ENCODE results near the gene SPDYE18.
"Not testable (repeated sequence)": the region's sequence is repeated elsewhere in the genome, so short reads cannot be mapped to it uniquely, and the experiment has no call there.

SPDYE18 gene

GRCh38 chr7:77062557-77062956 is at the start of gene SPDYE18:
TSS of gene SPDYE18 (minus strand) at chr7:77062558. CDS start at chr7:77060512, 2,046 bp downstream.
- H3K4me3 ChIP-seq (ENCODE audit: control insufficient read depth, low read depth, low read length); DNase-seq (ENCODE audit: low read depth): not testable (repeated sequence)

GRCh38 chr7:77108362-77108761 is 46.0 kb upstream of the SPDYE18 start:
- not testable (repeated sequence) for DNase-seq (ENCODE audit: low read depth); H3K4me3 ChIP-seq (ENCODE audit: control insufficient read depth, low read depth, low read length)

GRCh38 chr7:77107659-77108058 is 45.3 kb upstream of the SPDYE18 start:
- H3K4me3 ChIP-seq (ENCODE audit: control insufficient read depth, low read depth, low read length); DNase-seq (ENCODE audit: low read depth): not testable (repeated sequence)

GRCh38 chr7:77105904-77106303 is 43.5 kb upstream of the SPDYE18 start:
- DNase-seq (ENCODE audit: low read depth) = peak; percentile 21
- not testable (repeated sequence) for H3K4me3 ChIP-seq (ENCODE audit: control insufficient read depth, low read depth, low read length)

- DNase-seq (ENCODE audit: low read depth); H3K4me3 ChIP-seq (ENCODE audit: control insufficient read depth, low read depth, low read length): not testable (repeated sequence)
Measured at GRCh38 chr7:77102671-77103070, 40.3 kb upstream of the SPDYE18 start.

GRCh38 chr7:77101187-77101586 is 38.8 kb upstream of the SPDYE18 start:
- not testable (repeated sequence) for DNase-seq (ENCODE audit: low read depth); H3K4me3 ChIP-seq (ENCODE audit: control insufficient read depth, low read depth, low read length)

GRCh38 chr7:77100501-77100900 is 38.1 kb upstream of the SPDYE18 start:
- not testable (repeated sequence) for DNase-seq (ENCODE audit: low read depth); H3K4me3 ChIP-seq (ENCODE audit: control insufficient read depth, low read depth, low read length)

GRCh38 chr7:77092301-77092700 is 29.9 kb upstream of the SPDYE18 start:
- not testable (repeated sequence) for H3K4me3 ChIP-seq (ENCODE audit: control insufficient read depth, low read depth, low read length); DNase-seq (ENCODE audit: low read depth)

- H3K4me3 ChIP-seq (ENCODE audit: control insufficient read depth, low read depth, low read length); DNase-seq (ENCODE audit: low read depth): not testable (repeated sequence)
Measured at GRCh38 chr7:77082192-77082591, 19.8 kb upstream of the SPDYE18 start.

GRCh38 chr7:77080236-77080635 is 17.9 kb upstream of the SPDYE18 start:
- not testable (repeated sequence) for H3K4me3 ChIP-seq (ENCODE audit: control insufficient read depth, low read depth, low read length); DNase-seq (ENCODE audit: low read depth)

GRCh38 chr7:77079624-77080023 is 17.3 kb upstream of the SPDYE18 start:
- not testable (repeated sequence) for H3K4me3 ChIP-seq (ENCODE audit: control insufficient read depth, low read depth, low read length); DNase-seq (ENCODE audit: low read depth)

- not testable (repeated sequence) for H3K4me3 ChIP-seq (ENCODE audit: control insufficient read depth, low read depth, low read length); DNase-seq (ENCODE audit: low read depth)
Measured at GRCh38 chr7:77079112-77079511, 16.8 kb upstream of the SPDYE18 start.

GRCh38 chr7:77077060-77077459 is 14.7 kb upstream of the SPDYE18 start:
- DNase-seq (ENCODE audit: low read depth) = not testable (repeated sequence)

GRCh38 chr7:77074786-77075396 is 12.5 kb upstream of the SPDYE18 start:
- not testable (repeated sequence) for H3K4me3 ChIP-seq (ENCODE audit: control insufficient read depth, low read depth, low read length); DNase-seq (ENCODE audit: low read depth)

More at GRCh38 chr7:77077060-77077459, 14.7 kb upstream of the SPDYE18 start:
- not testable (repeated sequence) for H3K4me3 ChIP-seq (ENCODE audit: control insufficient read depth, low read depth, low read length)

GRCh38 chr7:77071108-77071507 is 8.8 kb upstream of the SPDYE18 start:
- DNase-seq (ENCODE audit: low read depth); H3K4me3 ChIP-seq (ENCODE audit: control insufficient read depth, low read depth, low read length): not testable (repeated sequence)

- DNase-seq (ENCODE audit: low read depth); H3K4me3 ChIP-seq (ENCODE audit: control insufficient read depth, low read depth, low read length): not testable (repeated sequence)
Measured at GRCh38 chr7:77065869-77066268, 3.5 kb upstream of the SPDYE18 start.

- H3K4me3 ChIP-seq (ENCODE audit: control insufficient read depth, low read depth, low read length); DNase-seq (ENCODE audit: low read depth): not testable (repeated sequence)
Measured at GRCh38 chr7:77063732-77064131, 1.4 kb upstream of the SPDYE18 start.

- not testable (repeated sequence) for DNase-seq (ENCODE audit: low read depth); H3K4me3 ChIP-seq (ENCODE audit: control insufficient read depth, low read depth, low read length)
Measured at GRCh38 chr7:77032261-77032660, 30.1 kb downstream of the SPDYE18 start, which contains the start of gene SPDYE17. TSS of gene SPDYE17 (minus strand) at chr7:77032361. CDS start at chr7:77030570, 1,791 bp downstream.

GRCh38 chr7:77026349-77026748 is 36.0 kb downstream of the SPDYE18 start:
- DNase-seq (ENCODE audit: low read depth); H3K4me3 ChIP-seq (ENCODE audit: control insufficient read depth, low read depth, low read length): not testable (repeated sequence)

GRCh38 chr7:77010074-77010680 is 52.2 kb downstream of the SPDYE18 start:
- not testable (repeated sequence) for H3K4me3 ChIP-seq (ENCODE audit: control insufficient read depth, low read depth, low read length)
- DNase-seq (ENCODE audit: low read depth) = peak; percentile 32
